GM12878 (cell line): ENCODE measurements around the gene TRIM25. TPM values are rescaled to one million over a fixed set of nuclear protein-coding genes. Genes with fewer than 3 reads are reported as not detected.

Experiments
- ATAC-seq: fragments of 200-7000 bp; cut with Tn5 transposase; 3 replicates; pipeline ENCODE4 v1.9.1; 2020; ENCODE audit warnings: mild to moderate bottlenecking, moderate library complexity
- BruUV-seq: library from RNA; stranded (reverse); fragments of 400-500 nt; replicated peaks from 2 replicates; lab custom pipeline; 2021; lab: Mats Ljungman, UMichigan
- CTCF ChIA-PET: fragments of 300-600 bp; sonication (Branson Sonifier 250); formaldehyde crosslinking; extraction: SDS; loops from one replicate; lab custom pipeline; 2021; ENCODE audit warnings: inconsistent platforms; lab: Yijun Ruan, JAX
- POLR2A ChIA-PET: fragments of 350-600 bp; formaldehyde crosslinking; extraction: SDS; loops from one replicate; lab custom pipeline; 2021; ENCODE audit warnings: inconsistent platforms; lab: Charles Lee
- RAD21 ChIA-PET: fragments of 300-600 bp; sonication (Branson Sonifier 250); formaldehyde crosslinking; loops from one replicate; lab custom pipeline; 2023; ENCODE audit warnings: antibody characterized with exemption; ENCODE audit not compliant: unreplicated experiment; lab: Charles Lee
- SMC1A ChIA-PET: fragments of 300-600 bp; sonication (Branson Sonifier 250); formaldehyde crosslinking; loops from one replicate; lab custom pipeline; 2023; ENCODE audit not compliant: unreplicated experiment, uncharacterized antibody; lab: Charles Lee
- DNase-seq: peaks from one replicate; pipeline ENCODE4 v3.0.0-alpha.2; 2011; ENCODE audit warnings: low read depth, low spot score
- FAIRE-seq: peaks from 3 replicates; lab custom pipeline; 2011; peaks lifted over from hg19 to GRCh38; lab: Jason Lieb, UNC
- H2AFZ ChIP-seq: 2 replicates; pipeline ENCODE4 v1.6.0; 2011; ENCODE audit warnings: low read depth, low read length, control low read depth; ENCODE audit not compliant: control insufficient read depth
- H3K27ac ChIP-seq: 2 replicates; pipeline ENCODE4 v1.5.1; 2011; ENCODE audit warnings: control low read depth; ENCODE audit not compliant: control insufficient read depth, insufficient read depth
- H3K27me3 ChIP-seq, 2 experiments: replicated peaks in 1 of 2; 2 replicates each; pipeline versions ENCODE4 v1.6.0 to v1.6.1; 2011; ENCODE audit warnings: low read length in 1 of 2; ENCODE audit not compliant: control insufficient read depth in 2 of 2, insufficient read depth in 2 of 2
- H3K36me3 ChIP-seq, 2 experiments: 2 replicates each; pipeline ENCODE4 v1.5.1; 2011; ENCODE audit warnings: low read length in 1 of 2; ENCODE audit not compliant: control insufficient read depth in 2 of 2, insufficient read depth in 2 of 2
- H3K4me1 ChIP-seq: 2 replicates; pipeline ENCODE4 v1.6.1; 2011; ENCODE audit warnings: mild to moderate bottlenecking, low read length, moderate library complexity, mixed read lengths; ENCODE audit not compliant: control insufficient read depth, insufficient read depth
- H3K4me2 ChIP-seq: 2 replicates; pipeline ENCODE4 v1.6.0; 2011; ENCODE audit warnings: control low read depth; ENCODE audit not compliant: control insufficient read depth, insufficient read depth
- H3K4me3 ChIP-seq: fragments of 200-600 bp; sonication (generic); 2 replicates; pipeline ENCODE4 v1.5.1; 2016
- H3K79me2 ChIP-seq: 2 replicates; pipeline ENCODE4 v1.6.0; 2011; ENCODE audit warnings: low read length; ENCODE audit not compliant: control insufficient read depth, insufficient read depth
- H3K9ac ChIP-seq: 2 replicates; pipeline ENCODE4 v1.8.0; 2011; ENCODE audit warnings: low read length, control low read depth, mixed read lengths; ENCODE audit not compliant: control insufficient read depth, insufficient read depth
- H3K9me3 ChIP-seq: replicated peaks from 3 replicates; pipeline ENCODE4 v1.5.1; 2011; ENCODE audit warnings: mild to moderate bottlenecking, low read length; ENCODE audit not compliant: control insufficient read depth, insufficient read depth
- H4K20me1 ChIP-seq: 2 replicates; pipeline ENCODE4 v1.6.0; 2011; ENCODE audit not compliant: control insufficient read depth, insufficient read depth
- BACH1 ChIP-seq: fragments of 450-650 bp; IDR thresholded peaks from 2 replicates; pipeline ENCODE4 v1.6.1; 2017; ENCODE audit warnings: mild to moderate bottlenecking, borderline replicate concordance
- HDAC6 ChIP-seq: fragments of 200-600 bp; sonication (generic); IDR thresholded peaks from one replicate; pipeline ENCODE4 v1.8.0; 2017; ENCODE audit warnings: antibody characterized with exemption; ENCODE audit not compliant: unreplicated experiment
- IRF4 ChIP-seq: IDR thresholded peaks from 2 replicates; pipeline ENCODE4 v1.6.1; 2011; ENCODE audit warnings: low read depth, low read length
- MTA3 ChIP-seq: IDR thresholded peaks from 2 replicates; pipeline ENCODE4 v1.6.1; 2012; ENCODE audit warnings: low read length, inconsistent platforms, borderline replicate concordance
- MYB ChIP-seq: fragments of 150-350 bp; IDR thresholded peaks from 2 replicates; pipeline ENCODE4 v1.6.1; 2014; ENCODE audit warnings: mild to moderate bottlenecking, low read depth, low read length, borderline replicate concordance
- NFIC ChIP-seq: IDR thresholded peaks from 2 replicates; pipeline ENCODE4 v1.6.1; 2012; ENCODE audit warnings: low read depth, mild to moderate bottlenecking, inconsistent platforms, low read length, moderate library complexity
- NR2C2 ChIP-seq: IDR thresholded peaks from 2 replicates; pipeline ENCODE4 v1.6.1; 2011; ENCODE audit warnings: borderline replicate concordance, low read depth; ENCODE audit not compliant: control insufficient read depth, insufficient read length
- POU2F2 ChIP-seq: IDR thresholded peaks from 3 replicates; pipeline ENCODE4 v1.6.1; 2011; ENCODE audit warnings: low read depth, mild to moderate bottlenecking, low read length, borderline replicate concordance
- RAD51 ChIP-seq: fragments of 450-650 bp; IDR thresholded peaks from 2 replicates; pipeline ENCODE4 v1.6.1; 2016; ENCODE audit warnings: moderate library complexity, mild to moderate bottlenecking, inconsistent platforms
- RELA ChIP-seq: fragments of 450-650 bp; IDR thresholded peaks from 2 replicates; pipeline ENCODE4 v1.8.0; 2014; ENCODE audit warnings: borderline replicate concordance; ENCODE audit not compliant: partially characterized antibody
- RUNX3 ChIP-seq: IDR thresholded peaks from 2 replicates; pipeline ENCODE4 v1.6.1; 2012; ENCODE audit warnings: low read length, inconsistent platforms
- SMC3 ChIP-seq: IDR thresholded peaks from 2 replicates; pipeline ENCODE4 v1.6.1; 2011; ENCODE audit warnings: low read length, improper control_type of control experiment, borderline replicate concordance
- SPI1 ChIP-seq: IDR thresholded peaks from 2 replicates; pipeline ENCODE4 v1.6.1; 2011; ENCODE audit warnings: low read depth, mild to moderate bottlenecking, low read length, moderate library complexity, borderline replicate concordance; ENCODE audit not compliant: insufficient read depth
- SREBF1 ChIP-seq: IDR thresholded peaks from 2 replicates; pipeline ENCODE4 v1.6.1; 2012; ENCODE audit warnings: mild to moderate bottlenecking, low read length
- TAF1 ChIP-seq: IDR thresholded peaks from 2 replicates; pipeline ENCODE4 v1.6.1; 2011; ENCODE audit warnings: mild to moderate bottlenecking, low read depth, low read length, borderline replicate concordance
- ZNF384 ChIP-seq: IDR thresholded peaks from 2 replicates; pipeline ENCODE4 v1.6.1; 2012; ENCODE audit warnings: low read depth, mild to moderate bottlenecking, low read length, improper control_type of control experiment, borderline replicate concordance
- WGBS: methylation state at CpG from one replicate; pipeline ENCODE4 v1.1.6; 2016; ENCODE audit warnings: low lambda C conversion rate; ENCODE audit not compliant: insufficient replicate concordance, insufficient coverage; ENCODE audit errors: missing lambda C conversion rate; 5-methylcytosine and 5-hydroxymethylcytosine counted together
- in situ Hi-C: fragments of 300-500 bp; cut with MboI; formaldehyde crosslinking; loops from 9 replicates; pipeline ENCODE4 v1.14.3; 2018; ENCODE audit warnings: mixed read lengths
- intact Hi-C: fragments of 100-400 bp; cut with micrococcal nuclease; formaldehyde crosslinking; loops from one replicate; pipeline ENCODE4 v1.14.2; 2022; ENCODE audit not compliant: unreplicated experiment
- polyA plus RNA-seq, 11 experiments: library from polyadenylated mRNA; depleted of rRNA in 4 of 11; unstranded in 6 of 11; stranded (reverse) in 5 of 11; fragments of >200 nt; fragmentation: Nextera tagmentation in 4 of 11; fragmentation: Illumina TruSeq in 1 of 11; extraction: Ambion mirVana in 4 of 11; extraction: Trizol in 1 of 11; gene quantifications; 1 replicate in 1 of 11; 2 replicates in 10 of 11; pipeline versions ENCODE4 v1.2.1 to v1.2.3, GENCODE V29; 2011 to 2016; ENCODE audit warnings: inconsistent platforms in 2 of 11, missing spikeins in 2 of 11, low read depth in 1 of 11
- total RNA-seq, 4 experiments: library from RNA; depleted of rRNA in 3 of 4; stranded (reverse); fragments of >200 nt in 3 of 4; fragmentation: Illumina TruSeq in 1 of 4; extraction: Trizol in 1 of 4; gene quantifications; 2 replicates each; pipeline versions ENCODE4 v1.2.1 to v1.2.3, GENCODE V29; 2013 to 2021

Gene TRIM25
- total and polyA plus RNA-seq, 10 of the 15 experiments (the other 5 are each of a cell fraction or from before 2014, with no cell fraction given): 10.5 to 123 (median 51.3) TPM

DNA sequence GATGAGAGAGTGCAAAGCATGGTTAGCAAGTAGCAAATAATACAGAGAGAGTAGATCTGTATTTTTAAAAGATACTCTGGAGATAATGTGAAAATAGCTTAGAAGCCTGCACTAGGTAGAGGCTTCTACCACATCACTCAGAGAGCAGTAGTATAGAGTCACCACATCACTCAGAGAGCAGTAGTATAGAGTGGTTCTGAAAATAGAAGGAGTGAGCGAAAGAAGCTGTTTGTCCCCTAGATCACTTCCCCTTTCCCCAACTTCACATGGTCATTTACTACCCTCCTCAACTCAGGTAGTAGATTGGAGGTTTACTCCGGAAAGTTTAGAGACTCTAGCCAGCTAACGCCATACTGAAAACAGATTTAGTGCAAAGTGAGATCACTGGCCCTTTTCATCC, 62.8 kb downstream of the TRIM25 start:
- ChIA-PET CTCF (interaction anchor here (1.8 kb wide), 1 partner anchor 13 kb away, joined by 5 read pairs; no protein-coding TSS in a partner anchor), RAD21 (interaction anchor here (1.0 kb wide), 1 partner anchor 19 kb away, joined by 3 read pairs; no protein-coding TSS in a partner anchor), SMC1A (interaction anchor here (0.9 to 2.5 kb wide), 5 partner anchors 9 to 89 kb away, joined by 3 to 8 read pairs (median 3); no protein-coding TSS in a partner anchor), POLR2A (no interaction called here)
- no peak for DNase-seq
- Histone ChIP-seq H3K36me3 (peaks cover 3 to 13% of the 10 kb centered on the region in 2 experiments; a peak in 3 of 4 replicates), H3K79me2 (no peaks in the 10 kb centered on the region; the same call in 1 of the 2 replicates), H2AFZ (no peak overlapping the region), H3K4me2 (no peak overlapping the region), H3K9me3 (no peaks in the 10 kb centered on the region), H3K27me3 (no peaks in the 10 kb centered on the region), H3K27ac (no peak overlapping the region), H4K20me1 (no peaks in the 10 kb centered on the region), H3K4me1 (peaks cover 8% of the 10 kb centered on the region), H3K4me3 (no peak overlapping the region), H3K9ac (no peak overlapping the region)
- FAIRE-seq: no peak
- ATAC-seq: peak; percentile 70
- in situ Hi-C loops: no loop called here
- 45% methylated on average over 3 of the region's 3 CpGs for WGBS
- no TSS peak for BruUV-seq
- intact Hi-C loops: no loop called here
- TF ChIP-seq BACH1 (no peak), SPI1 (peak; percentile 80), RUNX3 (peak; percentile 19; the same call in 1 of the 2 replicates)

DNA sequence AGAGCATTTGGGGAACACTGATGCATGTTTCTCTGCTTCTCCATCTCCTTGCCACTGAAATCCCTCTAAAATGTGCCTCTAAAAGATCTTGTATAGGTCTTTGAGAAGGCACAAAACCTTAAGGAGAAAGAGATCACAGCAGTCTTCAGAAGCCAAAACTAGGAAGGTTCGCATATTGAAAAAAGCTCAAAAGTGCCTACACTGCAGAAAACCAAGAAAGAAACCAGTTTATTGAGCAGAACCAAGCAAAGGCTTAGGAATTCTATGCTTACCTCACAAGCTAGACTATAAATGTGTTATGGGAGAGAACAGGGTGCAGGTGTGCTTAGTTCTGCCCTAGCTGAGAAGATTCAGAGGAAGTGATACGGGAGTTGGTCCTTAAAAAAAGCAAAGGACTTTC, 63.3 kb downstream of the TRIM25 start:
- intact Hi-C loops (no loop called here), in situ Hi-C loops (no loop called here)
- CTCF ChIA-PET: interaction anchor here (1.8 kb wide), 1 partner anchor 13 kb away, joined by 5 read pairs; no protein-coding TSS in a partner anchor
- RAD21 ChIA-PET: interaction anchor here (1.0 kb wide), 1 partner anchor 19 kb away, joined by 3 read pairs; no protein-coding TSS in a partner anchor
- Histone ChIP-seq H3K27me3 (no peaks in the 10 kb centered on the region), H3K4me1 (peaks cover 12% of the 10 kb centered on the region), H3K9me3 (no peaks in the 10 kb centered on the region), H3K4me3 (no peak overlapping the region), H3K9ac (no peak overlapping the region), H2AFZ (no peak overlapping the region), H3K4me2 (no peak overlapping the region), H3K36me3 (peaks cover 3 to 13% of the 10 kb centered on the region in 2 experiments; a peak in 3 of 4 replicates), H3K27ac (peak overlapping the region; percentile 4; the same call in 1 of the 2 replicates), H3K79me2 (no peaks in the 10 kb centered on the region; the same call in 1 of the 2 replicates), H4K20me1 (no peaks in the 10 kb centered on the region)
- WGBS: 83% methylated on average over 2 of the region's 2 CpGs
- POLR2A ChIA-PET: interaction anchor here (0.6 kb wide), 1 partner anchor 59 kb away, joined by 3 read pairs; no protein-coding TSS in a partner anchor
- TF ChIP-seq MYB: no peak
- no peak for TF ChIP-seq RELA
- no peak for TF ChIP-seq SMC3
- no peak for TF ChIP-seq RAD51
- TF ChIP-seq HDAC6: no peak
- TF ChIP-seq SREBF1: no peak
- TF ChIP-seq POU2F2: no peak
- TF ChIP-seq MTA3: no peak
- TF ChIP-seq ZNF384: no peak
- no peak for TF ChIP-seq TAF1
- TF ChIP-seq NFIC: no peak
- TF ChIP-seq IRF4: no peak
- TF ChIP-seq NR2C2: no peak
- DNase-seq (no peak), FAIRE-seq (peak; percentile 65), ATAC-seq (no peak)
- SMC1A ChIA-PET: interaction anchor here (1.1 to 2.5 kb wide), 4 partner anchors 10 to 89 kb away, joined by 3 to 8 read pairs (median 4); no protein-coding TSS in a partner anchor
- BruUV-seq: no TSS peak
